Bronchial epithelial cell (primary cell): ENCODE results near the gene FLNB. TPM values are rescaled to one million over a fixed set of nuclear protein-coding genes. Genes with fewer than 3 reads are reported as not detected.

ENCODE experiments used
- DNase-seq: peaks from one replicate; pipeline ENCODE4 v3.0.0-alpha.2; 2010; ENCODE audit warnings: low read depth
- FAIRE-seq: peaks from 2 replicates; lab custom pipeline; 2011; peaks lifted over from hg19 to GRCh38; lab: Jason Lieb, UNC
- H3K27me3 ChIP-seq: 2 replicates; pipeline ENCODE4 v1.5.1; 2011; ENCODE audit warnings: low read length; ENCODE audit not compliant: control insufficient read depth, insufficient read depth
- H3K36me3 ChIP-seq: 2 replicates; pipeline ENCODE4 v1.5.1; 2011; ENCODE audit warnings: low read length; ENCODE audit not compliant: control insufficient read depth, insufficient read depth
- H3K4me3 ChIP-seq: 2 replicates; pipeline ENCODE4 v1.5.1; 2011; ENCODE audit warnings: mild to moderate bottlenecking, low read depth, low read length, control low read depth
- total RNA-seq: library from RNA; depleted of rRNA; stranded (reverse); fragments of >200 nt; gene quantifications from 2 replicates; pipeline ENCODE4 v1.2.1, GENCODE V29; 2014
- TF ChIP-seq, protein P1 (sequence below): IDR thresholded peaks from 2 replicates; pipeline ENCODE4 v1.5.1; 2011; ENCODE audit warnings: mild to moderate bottlenecking, moderate library complexity, low read length, control low read depth, inconsistent platforms; ENCODE audit not compliant: insufficient read depth, severe bottlenecking

Gene FLNB
- total RNA-seq, 1 donor from 2014 or later = 822 TPM

DNA sequence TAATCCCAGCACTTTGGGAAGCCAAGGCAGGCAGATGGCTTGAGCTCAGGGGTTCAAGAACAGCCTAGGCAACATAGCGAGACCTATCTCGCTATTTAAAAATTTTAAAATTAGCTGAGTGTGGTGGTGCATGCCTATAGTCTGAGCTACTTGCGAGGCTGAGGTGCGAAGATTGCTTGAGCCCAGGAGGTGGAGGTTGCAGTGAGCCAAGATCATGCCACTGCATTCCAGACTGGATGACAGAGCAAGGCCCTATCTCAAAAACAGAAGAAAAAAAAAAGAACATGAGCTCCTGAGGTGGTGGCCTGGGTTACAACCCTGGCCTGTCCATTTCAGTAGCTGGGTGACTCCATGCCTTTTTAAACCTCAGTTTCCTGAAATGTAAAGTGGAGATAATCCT, 195.3 kb downstream of the FLNB start:
- FAIRE-seq (no peak), DNase-seq (no peak)
- TF ChIP-seq, protein P1, sequence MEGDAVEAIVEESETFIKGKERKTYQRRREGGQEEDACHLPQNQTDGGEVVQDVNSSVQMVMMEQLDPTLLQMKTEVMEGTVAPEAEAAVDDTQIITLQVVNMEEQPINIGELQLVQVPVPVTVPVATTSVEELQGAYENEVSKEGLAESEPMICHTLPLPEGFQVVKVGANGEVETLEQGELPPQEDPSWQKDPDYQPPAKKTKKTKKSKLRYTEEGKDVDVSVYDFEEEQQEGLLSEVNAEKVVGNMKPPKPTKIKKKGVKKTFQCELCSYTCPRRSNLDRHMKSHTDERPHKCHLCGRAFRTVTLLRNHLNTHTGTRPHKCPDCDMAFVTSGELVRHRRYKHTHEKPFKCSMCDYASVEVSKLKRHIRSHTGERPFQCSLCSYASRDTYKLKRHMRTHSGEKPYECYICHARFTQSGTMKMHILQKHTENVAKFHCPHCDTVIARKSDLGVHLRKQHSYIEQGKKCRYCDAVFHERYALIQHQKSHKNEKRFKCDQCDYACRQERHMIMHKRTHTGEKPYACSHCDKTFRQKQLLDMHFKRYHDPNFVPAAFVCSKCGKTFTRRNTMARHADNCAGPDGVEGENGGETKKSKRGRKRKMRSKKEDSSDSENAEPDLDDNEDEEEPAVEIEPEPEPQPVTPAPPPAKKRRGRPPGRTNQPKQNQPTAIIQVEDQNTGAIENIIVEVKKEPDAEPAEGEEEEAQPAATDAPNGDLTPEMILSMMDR = no peak
- Histone ChIP-seq H3K4me3 (no peak overlapping the region), H3K36me3 (no peaks in the 10 kb centered on the region), H3K27me3 (no peaks in the 10 kb centered on the region)

DNA sequence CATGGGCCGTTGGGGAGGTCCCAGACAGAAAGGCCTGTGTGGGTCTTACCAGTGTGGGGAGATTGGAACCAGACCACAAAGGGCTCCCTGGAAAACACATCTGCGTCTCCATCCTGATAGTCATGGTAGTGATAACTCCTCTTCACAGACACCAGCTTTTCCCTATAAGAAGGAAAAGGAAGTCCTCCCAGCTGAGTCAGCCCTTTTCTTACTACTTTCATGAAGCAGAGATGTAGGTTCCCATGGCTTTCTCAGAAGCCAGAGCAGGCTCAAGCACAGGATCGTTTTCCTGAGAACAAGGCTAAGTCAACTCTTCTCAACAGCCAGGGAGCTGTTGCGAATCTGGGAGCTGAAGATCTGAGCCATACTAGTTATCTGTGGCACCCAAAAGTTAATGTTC, 196.5 kb downstream of the FLNB start:
- DNase-seq = no peak
- H3K36me3 ChIP-seq = no peaks in the 10 kb centered on the region
- no peak overlapping the region for H3K4me3 ChIP-seq
- TF ChIP-seq, protein P1 = no peak
- H3K27me3 ChIP-seq = no peaks in the 10 kb centered on the region
- no peak for FAIRE-seq

DNA sequence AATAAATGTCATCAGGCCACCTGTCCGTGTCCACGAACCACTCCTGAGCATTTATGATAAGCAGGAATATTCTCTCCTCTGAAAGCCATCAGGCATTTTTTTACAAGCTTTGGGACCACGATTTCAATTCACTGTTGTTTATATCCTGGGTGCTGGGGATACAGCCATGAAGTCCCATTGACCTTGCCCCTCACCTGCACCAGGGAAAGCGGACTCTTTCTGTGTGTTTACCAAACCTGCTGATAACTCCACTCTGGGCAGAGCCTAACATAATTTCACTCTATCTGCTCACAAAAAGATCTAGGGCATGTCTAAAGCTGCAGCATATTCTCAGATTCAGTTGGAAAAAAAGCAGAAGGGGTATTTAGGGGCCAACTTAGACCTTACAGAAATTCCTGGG, 197.8 kb downstream of the FLNB start:
- Histone ChIP-seq H3K27me3 (no peaks in the 10 kb centered on the region), H3K36me3 (no peaks in the 10 kb centered on the region), H3K4me3 (no peak overlapping the region)
- DNase-seq (no peak), FAIRE-seq (no peak)
- TF ChIP-seq, protein P1 = no peak

DNA sequence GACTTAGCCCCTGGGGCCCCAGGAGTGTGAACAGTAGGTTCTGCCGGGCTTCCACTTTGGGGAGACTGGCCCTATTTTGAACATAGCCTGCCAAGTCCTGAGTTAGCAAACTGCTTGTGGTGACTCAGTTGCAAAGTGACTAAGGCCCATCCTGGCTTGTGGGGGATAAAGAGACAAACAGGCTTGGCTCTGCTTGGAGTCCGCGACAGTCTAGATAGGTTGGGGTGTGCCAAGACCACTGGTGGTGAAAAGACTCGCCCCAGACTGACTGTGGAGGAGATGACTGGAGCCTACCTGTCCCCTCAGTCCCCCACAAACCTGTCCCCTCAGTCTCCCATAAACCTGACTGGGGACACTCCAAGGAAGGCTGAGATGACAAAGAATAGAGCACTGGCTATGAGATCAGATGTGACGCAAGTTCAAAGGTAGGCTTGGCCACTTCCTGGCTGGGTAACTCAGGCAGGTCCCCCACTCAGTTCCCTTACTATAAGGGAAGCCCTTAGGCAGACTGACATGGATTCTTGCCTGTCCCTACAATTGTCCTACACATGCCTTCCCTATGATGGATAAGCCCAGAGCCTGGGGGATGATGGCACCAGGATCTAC, 198.3 kb downstream of the FLNB start:
- TF ChIP-seq, protein P1 = no peak
- DNase-seq (peak; percentile 89), FAIRE-seq (no peak)

DNA sequence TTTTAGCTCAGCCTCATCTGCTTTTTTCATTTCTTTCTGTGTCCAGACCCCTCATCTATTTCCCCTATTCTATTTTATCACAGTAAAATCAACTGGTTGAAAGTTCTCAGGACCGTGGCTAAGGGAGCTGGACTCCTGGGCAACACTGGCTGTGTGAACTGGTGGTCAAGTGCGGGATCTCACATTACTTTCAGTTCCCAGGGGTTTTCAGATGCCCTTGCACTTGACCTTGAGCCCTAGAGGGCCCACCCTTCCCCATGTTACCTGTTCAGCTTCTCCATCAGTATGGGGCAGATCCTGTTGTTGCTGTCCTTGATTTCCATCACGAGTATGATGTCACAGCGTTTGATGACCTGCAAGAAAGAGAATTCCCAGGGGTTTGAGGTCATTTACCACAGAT, 199.7 kb downstream of the FLNB start:
- no peaks in the 10 kb centered on the region for H3K27me3 ChIP-seq
- no peak overlapping the region for H3K4me3 ChIP-seq
- FAIRE-seq (no peak), DNase-seq (no peak)
- TF ChIP-seq, protein P1 = no peak
- no peaks in the 10 kb centered on the region for H3K36me3 ChIP-seq

More for the DNA sequence above, 198.3 kb downstream of the FLNB start:
- Histone ChIP-seq H3K27me3 (no peaks in the 10 kb centered on the region), H3K36me3 (no peaks in the 10 kb centered on the region), H3K4me3 (no peak overlapping the region)

DNA sequence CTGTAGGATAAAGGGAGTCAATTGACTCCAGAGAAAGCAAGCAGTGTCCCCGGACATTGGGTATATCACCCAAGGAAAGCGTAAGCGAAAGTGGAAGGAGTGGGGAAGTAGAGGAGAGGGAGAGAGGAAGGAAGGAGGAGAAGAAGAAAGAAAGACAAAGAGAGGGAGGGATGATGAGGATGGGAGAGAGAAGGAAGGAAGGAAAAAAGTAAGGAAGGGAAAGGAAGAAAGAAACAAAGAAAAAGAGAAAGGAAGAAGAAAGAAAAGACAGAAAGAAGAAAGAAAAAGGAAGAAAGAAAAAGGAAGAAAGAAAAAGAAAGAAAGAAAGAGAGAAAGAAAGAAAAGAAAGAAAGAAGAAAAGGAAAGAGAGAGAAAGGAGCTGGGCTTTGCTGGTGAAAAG, 201.7 kb downstream of the FLNB start:
- no peak for DNase-seq
- no peaks in the 10 kb centered on the region for H3K36me3 ChIP-seq
- TF ChIP-seq, protein P1 = no peak
- no peak for FAIRE-seq
- H3K4me3 ChIP-seq = no peak overlapping the region
- H3K27me3 ChIP-seq = no peaks in the 10 kb centered on the region
